HCT116 (cell line): ENCODE measurements around the gene SAMHD1. TPM values are rescaled to one million over a fixed set of nuclear protein-coding genes. Genes with fewer than 3 reads are reported as not detected.

ENCODE experiments used
- ATAC-seq: fragments of 200-7000 bp; cut with Tn5 transposase; 2 replicates; pipeline ENCODE4 v1.9.1; 2020; ENCODE audit warnings: mild to moderate bottlenecking, moderate library complexity
- BruUV-seq: library from RNA; stranded (reverse); fragments of 400-500 nt; replicated peaks from 2 replicates; lab custom pipeline; 2021; lab: Mats Ljungman, UMichigan
- CTCF ChIA-PET: fragments of 300-600 bp; sonication (Branson Sonifier 250); formaldehyde crosslinking; loops from one replicate; lab custom pipeline; 2021; ENCODE audit warnings: antibody characterized with exemption; lab: Charles Lee
- POLR2A ChIA-PET: fragments of 300-600, 350-600 bp; sonication (Branson Sonifier 250); formaldehyde crosslinking; loops from one replicate; lab custom pipeline; 2021; ENCODE audit warnings: antibody characterized with exemption; lab: Charles Lee
- RAD21 ChIA-PET, 2 experiments: fragments of 300-600 bp; sonication (Branson Sonifier 250); formaldehyde crosslinking; loops; one replicate each; lab custom pipeline; 2023; ENCODE audit warnings: low total read pairs in 2 of 2; ENCODE audit not compliant: uncharacterized antibody in 2 of 2, unreplicated experiment in 2 of 2, low non-redundant PET in 1 of 2; lab: Charles Lee
- DNase-seq: peaks from one replicate; pipeline ENCODE4 v3.0.0-alpha.2; 2010; ENCODE audit warnings: low read depth, low spot score
- H2AFZ ChIP-seq: fragments of 200-600 bp; shearing (Covaris generic), sonication (generic); 2 replicates; pipeline ENCODE4 v1.6.1; 2017; ENCODE audit warnings: low read depth, mixed run types, mixed read lengths, antibody characterized with exemption, low read length; ENCODE audit not compliant: poor library complexity, severe bottlenecking
- H3K27ac ChIP-seq: 2 replicates; pipeline ENCODE4 v1.5.1; 2012; ENCODE audit warnings: low read depth, low read length
- H3K27me3 ChIP-seq: fragments of 200-600 bp; sonication (generic); 2 replicates; pipeline ENCODE4 v1.6.1; 2016; ENCODE audit warnings: mixed run types, low read length, mixed read lengths; ENCODE audit not compliant: insufficient read depth
- H3K36me3 ChIP-seq, 2 experiments: fragments of 200-500 bp in 1 of 2; fragments of 200-600 bp in 1 of 2; sonication (Bioruptor generic) in 1 of 2; sonication (generic) in 1 of 2; 2 replicates each; pipeline versions ENCODE4 v1.5.1 to v1.6.1; 2014 to 2016; ENCODE audit warnings: low read length in 2 of 2, inconsistent platforms in 1 of 2, mixed read lengths in 1 of 2, mixed run types in 1 of 2; ENCODE audit not compliant: insufficient read depth in 2 of 2, control insufficient read depth in 1 of 2
- H3K4me1 ChIP-seq, 2 experiments: fragments of 200-600 bp in 1 of 2; sonication (generic) in 1 of 2; 2 replicates each; pipeline versions ENCODE4 v1.5.1 to v1.6.1; 2012 to 2017; ENCODE audit warnings: low read length in 2 of 2, inconsistent platforms in 1 of 2, mild to moderate bottlenecking in 1 of 2, mixed read lengths in 1 of 2, mixed run types in 1 of 2, moderate library complexity in 1 of 2; ENCODE audit not compliant: insufficient read depth in 2 of 2, control insufficient read depth in 1 of 2
- H3K4me2 ChIP-seq: fragments of 200-600 bp; sonication (generic); 2 replicates; pipeline ENCODE4 v1.6.1; 2017; ENCODE audit warnings: mixed run types, low read length, mixed read lengths
- H3K4me3 ChIP-seq, 2 experiments: fragments of 200-600 bp in 1 of 2; sonication (generic) in 1 of 2; replicated peaks in 1 of 2; 2 replicates each; pipeline ENCODE4 v1.5.1; 2011 to 2016; ENCODE audit warnings: low read length in 2 of 2, control low read depth in 1 of 2, low read depth in 1 of 2, mild to moderate bottlenecking in 1 of 2, mixed read lengths in 1 of 2, mixed run types in 1 of 2
- H3K79me2 ChIP-seq: fragments of 200-600 bp; sonication (generic); 2 replicates; pipeline ENCODE4 v1.6.1; 2017; ENCODE audit warnings: mild to moderate bottlenecking, mixed run types, low read length, moderate library complexity, mixed read lengths; ENCODE audit not compliant: insufficient read depth
- H3K9ac ChIP-seq: fragments of 200-600 bp; sonication (generic); 2 replicates; pipeline ENCODE4 v1.6.1; 2016; ENCODE audit warnings: low read length, mixed read lengths
- H3K9me2 ChIP-seq: fragments of 200-600 bp; sonication (generic), shearing (Covaris generic); 2 replicates; pipeline ENCODE4 v1.6.1; 2017; ENCODE audit warnings: mixed run types, mild to moderate bottlenecking, moderate library complexity; ENCODE audit not compliant: insufficient read depth
- H3K9me3 ChIP-seq, 2 experiments: fragments of 200-500 bp in 1 of 2; fragments of 200-600 bp in 1 of 2; sonication (Bioruptor generic) in 1 of 2; sonication (generic) in 1 of 2; 2 replicates each; pipeline ENCODE4 v1.6.1; 2014 to 2017; ENCODE audit warnings: low read length in 2 of 2, mixed read lengths in 2 of 2, inconsistent platforms in 1 of 2, low read depth in 1 of 2, mild to moderate bottlenecking in 1 of 2, mixed run types in 1 of 2, moderate library complexity in 1 of 2; ENCODE audit not compliant: control insufficient read depth in 1 of 2, insufficient read depth in 1 of 2
- H4K20me1 ChIP-seq: fragments of 200-600 bp; sonication (generic), shearing (Covaris generic); 2 replicates; pipeline ENCODE4 v1.6.1; 2017; ENCODE audit warnings: mixed run types, mild to moderate bottlenecking, moderate library complexity; ENCODE audit not compliant: insufficient read depth
- CBX3 ChIP-seq: IDR thresholded peaks from 2 replicates; pipeline ENCODE4 v1.6.1; 2012; ENCODE audit warnings: low read depth
- CEBPB ChIP-seq: IDR thresholded peaks from 2 replicates; pipeline ENCODE4 v1.6.1; 2012; ENCODE audit warnings: low read depth
- EGR1 ChIP-seq: IDR thresholded peaks from 2 replicates; pipeline ENCODE4 v1.6.1; 2012; ENCODE audit warnings: low read depth
- ELF1 ChIP-seq: IDR thresholded peaks from 2 replicates; pipeline ENCODE4 v1.6.1; 2012; ENCODE audit warnings: low read depth, borderline replicate concordance
- EZH2phosphoT487 ChIP-seq: fragments of 200-600 bp; IDR thresholded peaks from 2 replicates; pipeline ENCODE4 v1.6.1; 2018; ENCODE audit warnings: antibody characterized with exemption, borderline replicate concordance
- FOSL1 ChIP-seq: IDR thresholded peaks from 2 replicates; pipeline ENCODE4 v1.6.1; 2012; ENCODE audit warnings: low read depth
- JUND ChIP-seq: IDR thresholded peaks from 2 replicates; pipeline ENCODE4 v1.6.1; 2012
- POLR2A ChIP-seq: IDR thresholded peaks from 2 replicates; pipeline ENCODE4 v1.7.0; 2011; ENCODE audit warnings: borderline replicate concordance; ENCODE audit not compliant: insufficient read depth, insufficient read length; ENCODE audit errors: extremely low read depth
- POLR2AphosphoS5 ChIP-seq: IDR thresholded peaks from 2 replicates; pipeline ENCODE4 v1.6.1; 2011; ENCODE audit warnings: mild to moderate bottlenecking, low read depth, low read length, moderate library complexity
- SIN3A ChIP-seq: IDR thresholded peaks from 2 replicates; pipeline ENCODE4 v1.6.1; 2012; ENCODE audit warnings: low read depth
- SRF ChIP-seq: IDR thresholded peaks from 2 replicates; pipeline ENCODE4 v1.6.1; 2012; ENCODE audit warnings: low read depth
- TCF7L2 ChIP-seq: IDR thresholded peaks from 2 replicates; pipeline ENCODE4 v1.7.0; 2011; ENCODE audit warnings: borderline replicate concordance, inconsistent platforms; ENCODE audit not compliant: insufficient read depth, insufficient read length; ENCODE audit errors: extremely low read depth
- ZFX ChIP-seq: fragments of 450-650 bp; IDR thresholded peaks from 2 replicates; pipeline ENCODE4 v1.6.1; 2017
- ZNF274 ChIP-seq: fragments of 200-500 bp; sonication (Bioruptor generic); IDR thresholded peaks from 2 replicates; pipeline ENCODE4 v1.6.1; 2014; ENCODE audit warnings: mild to moderate bottlenecking, low read depth, low read length, inconsistent platforms
- intact Hi-C: fragments of 100-400 bp; cut with micrococcal nuclease; formaldehyde crosslinking; loops from 2 replicates; pipeline ENCODE4 v1.10.0; 2022
- total RNA-seq: library from RNA; stranded (reverse); gene quantifications from one replicate; pipeline ENCODE4 v1.2.1, GENCODE V29; 2021; ENCODE audit not compliant: unreplicated experiment
- TF ChIP-seq, protein P1 (sequence below): IDR thresholded peaks from 2 replicates; pipeline ENCODE4 v1.6.1; 2012; ENCODE audit warnings: low read depth
- TF ChIP-seq, protein P2 (sequence below): IDR thresholded peaks from 2 replicates; pipeline ENCODE4 v1.6.1; 2012

SAMHD1 gene
- total RNA-seq, 1 experiment from 2014 or later = 21.4 TPM

DNA sequence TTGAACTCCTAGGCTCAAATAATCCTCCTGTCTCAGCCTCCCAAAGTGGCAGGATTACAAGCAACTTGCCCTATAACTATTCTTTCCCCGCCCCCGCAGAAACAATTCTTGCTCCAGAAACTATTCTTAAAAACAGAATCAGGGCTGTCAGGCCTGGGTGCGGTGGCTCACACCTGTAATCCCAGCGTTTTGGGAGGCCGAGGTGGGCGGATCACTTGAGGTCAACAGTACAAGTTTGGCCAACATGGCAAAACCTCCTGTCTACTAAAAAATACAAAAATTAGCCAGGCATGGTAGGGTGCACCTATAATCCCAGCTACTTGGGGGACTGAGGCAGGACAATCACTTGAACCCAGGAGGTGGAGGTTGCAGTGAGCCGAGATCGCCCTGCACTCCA, 31.2 kb downstream of the SAMHD1 start:
- H3K79me2 ChIP-seq = no peaks in the 10 kb centered on the region
- H3K4me1 ChIP-seq = peaks cover 0 to 3% of the 10 kb centered on the region in 2 experiments; a peak in 1 of 4 replicates
- ChIA-PET RAD21 (no interaction called here), POLR2A (no interaction called here), CTCF (interaction anchor here (0.7 to 1.6 kb wide), 5 partner anchors 11 to 315 kb away, joined by 3 to 5 read pairs (median 4); no protein-coding TSS in a partner anchor)
- no peak overlapping the region for H3K4me2 ChIP-seq
- H3K27me3 ChIP-seq = no peaks in the 10 kb centered on the region
- TF ChIP-seq EZH2phosphoT487 (no peak), SIN3A (no peak), TCF7L2 (no peak), ELF1 (no peak), FOSL1 (no peak), JUND (no peak), ZFX (no peak), CBX3 (no peak), ZNF274 (no peak), POLR2A (no peak), EGR1 (no peak), SRF (no peak), CEBPB (no peak), POLR2AphosphoS5 (no peak)
- TF ChIP-seq, protein P1, sequence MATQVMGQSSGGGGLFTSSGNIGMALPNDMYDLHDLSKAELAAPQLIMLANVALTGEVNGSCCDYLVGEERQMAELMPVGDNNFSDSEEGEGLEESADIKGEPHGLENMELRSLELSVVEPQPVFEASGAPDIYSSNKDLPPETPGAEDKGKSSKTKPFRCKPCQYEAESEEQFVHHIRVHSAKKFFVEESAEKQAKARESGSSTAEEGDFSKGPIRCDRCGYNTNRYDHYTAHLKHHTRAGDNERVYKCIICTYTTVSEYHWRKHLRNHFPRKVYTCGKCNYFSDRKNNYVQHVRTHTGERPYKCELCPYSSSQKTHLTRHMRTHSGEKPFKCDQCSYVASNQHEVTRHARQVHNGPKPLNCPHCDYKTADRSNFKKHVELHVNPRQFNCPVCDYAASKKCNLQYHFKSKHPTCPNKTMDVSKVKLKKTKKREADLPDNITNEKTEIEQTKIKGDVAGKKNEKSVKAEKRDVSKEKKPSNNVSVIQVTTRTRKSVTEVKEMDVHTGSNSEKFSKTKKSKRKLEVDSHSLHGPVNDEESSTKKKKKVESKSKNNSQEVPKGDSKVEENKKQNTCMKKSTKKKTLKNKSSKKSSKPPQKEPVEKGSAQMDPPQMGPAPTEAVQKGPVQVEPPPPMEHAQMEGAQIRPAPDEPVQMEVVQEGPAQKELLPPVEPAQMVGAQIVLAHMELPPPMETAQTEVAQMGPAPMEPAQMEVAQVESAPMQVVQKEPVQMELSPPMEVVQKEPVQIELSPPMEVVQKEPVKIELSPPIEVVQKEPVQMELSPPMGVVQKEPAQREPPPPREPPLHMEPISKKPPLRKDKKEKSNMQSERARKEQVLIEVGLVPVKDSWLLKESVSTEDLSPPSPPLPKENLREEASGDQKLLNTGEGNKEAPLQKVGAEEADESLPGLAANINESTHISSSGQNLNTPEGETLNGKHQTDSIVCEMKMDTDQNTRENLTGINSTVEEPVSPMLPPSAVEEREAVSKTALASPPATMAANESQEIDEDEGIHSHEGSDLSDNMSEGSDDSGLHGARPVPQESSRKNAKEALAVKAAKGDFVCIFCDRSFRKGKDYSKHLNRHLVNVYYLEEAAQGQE = no peak
- TF ChIP-seq, protein P2, sequence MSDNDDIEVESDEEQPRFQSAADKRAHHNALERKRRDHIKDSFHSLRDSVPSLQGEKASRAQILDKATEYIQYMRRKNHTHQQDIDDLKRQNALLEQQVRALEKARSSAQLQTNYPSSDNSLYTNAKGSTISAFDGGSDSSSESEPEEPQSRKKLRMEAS = no peak
- no peaks in the 10 kb centered on the region for H3K9me2 ChIP-seq
- no peak overlapping the region for H2AFZ ChIP-seq
- no peaks in the 10 kb centered on the region; a peak in 1 of 4 replicates for H3K36me3 ChIP-seq
- DNase-seq (no peak), ATAC-seq (no peak)
- no peak overlapping the region for H3K4me3 ChIP-seq
- no peaks in the 10 kb centered on the region for H3K9me3 ChIP-seq
- intact Hi-C loops = no loop called here
- no peaks in the 10 kb centered on the region for H4K20me1 ChIP-seq
- no peak overlapping the region for H3K9ac ChIP-seq
- no peak overlapping the region for H3K27ac ChIP-seq
- BruUV-seq = no TSS peak
